HUES6 (cell line): ENCODE measurements around the gene MAFB.
"Not testable (repeated sequence)": the region's sequence is repeated elsewhere in the genome, so short reads cannot be mapped to it uniquely, and the experiment has no call there.

ENCODE experiments used
- H3K27ac ChIP-seq: 2 replicates; pipeline ENCODE4 v1.7.0; 2013; ENCODE audit warnings: low read depth, mild to moderate bottlenecking, low read length, inconsistent platforms
- H3K27me3 ChIP-seq: 2 replicates; pipeline ENCODE4 v1.6.1; 2013; ENCODE audit warnings: low read length; ENCODE audit not compliant: control insufficient read depth, insufficient read depth
- H3K36me3 ChIP-seq: 2 replicates; pipeline ENCODE4 v1.6.1; 2013; ENCODE audit warnings: low read length; ENCODE audit not compliant: control insufficient read depth, insufficient read depth
- H3K4me1 ChIP-seq: 2 replicates; pipeline ENCODE4 v1.6.1; 2013; ENCODE audit warnings: low read length; ENCODE audit not compliant: control insufficient read depth, insufficient read depth
- H3K4me3 ChIP-seq: 2 replicates; pipeline ENCODE4 v1.5.1; 2013; ENCODE audit warnings: low read depth, low read length
- H3K9ac ChIP-seq: one replicate; pipeline ENCODE4 v1.6.1; 2013; ENCODE audit warnings: mild to moderate bottlenecking, low read length
- H3K9me3 ChIP-seq: 2 replicates; pipeline ENCODE4 v1.6.1; 2013; ENCODE audit warnings: low read depth, low read length; ENCODE audit not compliant: control insufficient read depth, insufficient read depth

The MAFB gene

DNA sequence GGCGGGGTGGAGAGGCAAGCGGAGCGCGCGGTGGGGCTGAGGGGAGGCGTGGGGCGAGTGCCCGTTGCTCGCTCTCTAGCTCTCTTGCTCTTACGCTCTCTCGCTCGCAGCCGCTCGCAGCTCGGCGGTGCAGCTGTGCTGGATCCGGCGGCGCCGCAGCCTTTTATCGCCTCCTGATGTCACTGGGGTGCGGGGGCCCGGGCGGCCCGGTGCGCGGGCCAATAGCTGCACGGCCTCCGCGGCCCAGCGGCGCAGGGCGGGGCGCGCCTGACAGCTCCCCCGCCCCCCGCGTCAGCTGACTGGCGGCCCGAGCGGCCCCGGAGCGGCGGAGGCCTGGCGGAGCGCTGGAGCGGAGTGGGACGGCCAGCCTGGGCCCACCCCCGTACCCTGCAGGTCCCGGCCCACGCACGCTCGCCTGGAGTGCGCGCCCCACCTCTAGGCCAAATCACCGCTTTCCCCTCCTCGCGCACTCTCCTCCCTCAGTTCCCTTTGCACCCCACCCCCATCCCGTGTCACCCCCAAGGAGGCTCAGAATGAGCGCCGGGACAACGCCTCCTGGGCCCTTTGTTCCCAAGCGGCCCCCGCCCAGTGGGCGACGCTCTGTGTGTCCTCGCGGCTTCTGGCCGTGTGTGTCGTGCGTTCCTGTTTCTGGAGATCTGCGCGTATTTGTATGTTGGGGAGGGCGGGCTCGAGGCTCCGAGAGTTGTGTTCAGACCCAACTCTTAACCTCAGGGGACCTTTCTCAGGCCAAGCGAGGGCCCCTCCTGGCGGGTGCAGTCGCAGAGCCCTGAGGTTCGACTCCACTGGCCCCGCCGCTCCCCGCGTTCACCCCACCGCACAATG lies at the start of gene MAFB:
Gene MAFB (minus strand): TSS at position 137 of the 843 bp plus-strand sequence. CDS start 386 bp downstream, outside the sequence.
- no peak within 1 kb of the TSS for H3K27ac ChIP-seq
- peak within 1 kb of the TSS; percentile 69 for H3K9ac ChIP-seq
- peaks cover 42% of the 10 kb centered on the region for H3K4me1 ChIP-seq
- no peaks in the 10 kb centered on the region for H3K36me3 ChIP-seq
- peaks cover 99% of the 10 kb centered on the region for H3K27me3 ChIP-seq
- H3K9me3 ChIP-seq: no peaks in the 10 kb centered on the region
- peak within 1 kb of the TSS; percentile 73 for H3K4me3 ChIP-seq

DNA sequence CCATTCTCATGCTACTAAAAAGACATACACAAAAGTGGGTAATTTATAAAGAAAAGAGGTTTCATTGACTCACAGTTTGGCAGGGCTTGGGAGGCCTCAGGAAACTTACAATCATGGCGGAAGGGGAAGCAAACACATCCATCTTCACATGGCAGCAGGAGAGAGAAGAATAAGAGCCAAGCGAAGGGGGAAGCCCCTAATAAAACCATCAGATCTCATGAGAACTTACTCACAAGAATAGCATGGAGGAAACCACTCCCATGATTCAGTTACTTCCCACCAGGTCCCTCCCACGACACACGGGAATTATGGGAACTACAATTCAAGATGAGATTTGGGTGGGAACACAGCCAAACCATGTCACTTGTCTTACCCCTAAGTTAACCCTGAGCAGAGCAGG lies 47.4 kb upstream of the MAFB start:
- H3K27ac ChIP-seq, H3K4me3 ChIP-seq, H3K27me3 ChIP-seq, H3K4me1 ChIP-seq, H3K36me3 ChIP-seq, H3K9ac ChIP-seq, H3K9me3 ChIP-seq: not testable (repeated sequence)

DNA sequence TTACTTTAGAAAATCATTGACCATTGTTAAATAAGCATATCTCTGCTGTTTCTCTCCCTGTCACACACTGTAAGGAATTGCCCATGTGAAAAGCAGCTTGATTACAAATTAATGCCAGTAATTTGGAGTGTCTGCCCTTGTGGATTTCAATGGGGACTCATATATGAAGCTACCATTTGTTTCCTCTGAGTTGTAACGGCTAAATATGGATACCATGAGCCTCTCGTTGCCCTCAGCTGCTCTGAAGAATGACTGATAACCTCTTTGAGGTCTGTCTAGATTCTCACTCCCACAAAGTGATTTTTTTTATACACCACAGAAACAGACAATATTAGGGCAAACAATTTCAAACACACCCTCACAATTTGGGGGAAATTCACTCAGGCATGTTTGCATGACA lies 40.0 kb upstream of the MAFB start:
- H3K4me3 ChIP-seq: no peak overlapping the region
- peaks cover 3% of the 10 kb centered on the region; the same call in 1 of the 2 replicates for H3K27me3 ChIP-seq
- no peaks in the 10 kb centered on the region for H3K36me3 ChIP-seq
- H3K9ac ChIP-seq: no peak overlapping the region
- H3K9me3 ChIP-seq: no peaks in the 10 kb centered on the region
- H3K27ac ChIP-seq: no peak overlapping the region
- H3K4me1 ChIP-seq: no peaks in the 10 kb centered on the region

- H3K9ac ChIP-seq: no peak overlapping the region
- no peaks in the 10 kb centered on the region for H3K36me3 ChIP-seq
- H3K9me3 ChIP-seq: no peaks in the 10 kb centered on the region
- no peak overlapping the region for H3K27ac ChIP-seq
- H3K4me1 ChIP-seq: no peaks in the 10 kb centered on the region
- no peak overlapping the region for H3K4me3 ChIP-seq
- H3K27me3 ChIP-seq: no peaks in the 10 kb centered on the region
Measured at GRCh38 chr20:40728470-40728869, 39.4 kb upstream of the MAFB start.

DNA sequence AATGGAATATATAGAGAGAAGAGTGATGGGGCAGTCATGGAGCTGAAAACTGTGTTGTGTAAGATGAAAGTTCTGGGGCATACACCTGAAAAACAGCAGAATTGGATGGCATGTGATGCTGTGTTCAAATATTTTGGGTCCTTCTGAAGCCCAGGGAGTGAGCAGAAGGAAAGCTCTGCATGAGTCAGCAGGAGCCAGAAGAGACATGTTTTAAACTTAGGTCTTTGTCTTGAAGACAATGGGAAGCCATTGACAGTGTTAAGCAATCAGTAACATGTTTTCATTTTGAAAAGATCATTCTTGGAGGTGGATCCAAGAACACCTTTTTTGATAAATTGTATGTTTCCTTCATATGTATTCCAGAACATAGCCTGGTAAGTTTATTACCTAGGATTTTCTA lies 38.9 kb upstream of the MAFB start:
- Histone ChIP-seq H3K36me3 (no peaks in the 10 kb centered on the region), H3K27me3 (no peaks in the 10 kb centered on the region), H3K4me1 (no peaks in the 10 kb centered on the region), H3K9me3 (no peaks in the 10 kb centered on the region), H3K9ac (no peak overlapping the region), H3K27ac (no peak overlapping the region), H3K4me3 (no peak overlapping the region)

- Histone ChIP-seq H3K4me3 (no peak overlapping the region), H3K4me1 (no peaks in the 10 kb centered on the region), H3K27me3 (no peaks in the 10 kb centered on the region), H3K27ac (no peak overlapping the region), H3K36me3 (no peaks in the 10 kb centered on the region), H3K9ac (no peak overlapping the region), H3K9me3 (no peaks in the 10 kb centered on the region)
Measured at GRCh38 chr20:40726776-40727175, 37.7 kb upstream of the MAFB start.

- Histone ChIP-seq H3K9me3 (no peaks in the 10 kb centered on the region), H3K4me1 (no peaks in the 10 kb centered on the region), H3K27me3 (no peaks in the 10 kb centered on the region), H3K36me3 (no peaks in the 10 kb centered on the region), H3K4me3 (no peak overlapping the region), H3K9ac (no peak overlapping the region), H3K27ac (no peak overlapping the region)
Measured at GRCh38 chr20:40724566-40724965, 35.5 kb upstream of the MAFB start.

DNA sequence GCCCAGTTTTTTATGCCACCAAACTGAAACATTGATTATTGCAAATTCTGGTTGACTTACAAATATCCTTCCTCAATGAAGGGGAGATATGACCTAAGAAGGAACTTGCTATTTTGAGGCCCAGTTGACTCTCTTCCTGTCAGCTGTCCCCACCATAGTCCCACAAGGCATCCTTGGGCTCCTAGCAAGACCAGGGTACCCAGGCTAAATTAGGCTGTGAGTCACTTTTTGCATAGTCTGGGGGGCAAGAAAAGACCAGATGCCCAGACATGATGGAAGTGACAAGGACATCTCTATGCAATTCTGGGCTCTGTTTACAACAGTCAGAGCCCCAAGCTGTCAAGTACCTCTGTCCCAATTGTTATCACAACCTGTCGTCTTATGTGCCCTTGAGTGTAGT lies 31.8 kb upstream of the MAFB start:
- Histone ChIP-seq H3K27ac (no peak overlapping the region), H3K4me1 (no peaks in the 10 kb centered on the region; the same call in 1 of the 2 replicates), H3K27me3 (no peaks in the 10 kb centered on the region), H3K36me3 (no peaks in the 10 kb centered on the region), H3K9me3 (no peaks in the 10 kb centered on the region), H3K9ac (no peak overlapping the region), H3K4me3 (no peak overlapping the region)

- Histone ChIP-seq H3K27me3 (no peaks in the 10 kb centered on the region), H3K9me3 (no peaks in the 10 kb centered on the region), H3K36me3 (no peaks in the 10 kb centered on the region), H3K4me1 (no peaks in the 10 kb centered on the region; the same call in 1 of the 2 replicates), H3K4me3 (no peak overlapping the region), H3K27ac (no peak overlapping the region), H3K9ac (no peak overlapping the region)
Measured at GRCh38 chr20:40720099-40720498, 31.1 kb upstream of the MAFB start.

DNA sequence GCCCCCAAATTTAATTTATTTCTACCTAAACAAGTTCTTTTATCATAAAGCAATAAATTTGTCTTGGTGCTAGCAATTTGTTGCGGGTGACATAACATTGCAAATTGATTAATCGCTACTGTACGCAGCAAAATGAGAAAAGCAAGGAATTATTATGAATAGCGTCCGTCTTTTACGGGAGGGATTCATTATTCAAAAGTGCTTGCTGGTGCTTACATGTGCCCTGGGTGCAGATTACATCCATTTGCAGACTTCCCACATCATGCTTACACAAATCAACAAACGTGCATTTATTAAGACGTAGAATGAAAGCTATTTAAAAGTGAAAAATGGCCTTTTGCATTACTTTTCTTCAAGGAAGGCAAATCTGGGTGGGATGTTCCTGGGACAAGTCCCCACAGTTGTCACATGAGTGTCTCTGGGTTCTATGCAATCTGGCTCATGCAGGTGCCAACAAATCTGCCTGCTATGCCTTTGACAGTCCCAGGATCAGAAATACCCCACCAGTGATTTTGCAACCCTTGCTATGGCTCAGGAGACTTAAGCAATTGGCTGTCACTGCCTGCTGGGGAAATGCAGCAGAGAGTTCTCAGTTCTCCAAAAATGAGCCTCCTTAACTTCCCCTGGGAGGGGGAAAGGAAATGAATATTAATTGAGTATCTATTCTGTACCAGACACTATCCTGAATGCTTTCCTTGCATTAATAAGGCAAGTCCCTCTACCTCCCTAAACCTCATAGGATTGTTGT lies 30.1 kb upstream of the MAFB start:
- Histone ChIP-seq H3K9ac (no peak overlapping the region), H3K4me3 (no peak overlapping the region), H3K27ac (no peak overlapping the region), H3K36me3 (no peaks in the 10 kb centered on the region), H3K27me3 (no peaks in the 10 kb centered on the region), H3K4me1 (no peaks in the 10 kb centered on the region; the same call in 1 of the 2 replicates), H3K9me3 (no peaks in the 10 kb centered on the region)
